Cerebellar cortex (tissue), 1 donor: ENCODE measurements around the gene PRSS48.
"Not testable (repeated sequence)": the region's sequence is repeated elsewhere in the genome, so short reads cannot be mapped to it uniquely, and the experiment has no call there.

ENCODE experiments used
- DNase-seq: peaks from one replicate; pipeline ENCODE4 v3.0.0-alpha.2; 2015; ENCODE audit warnings: low spot score

Gene PRSS48

DNA sequence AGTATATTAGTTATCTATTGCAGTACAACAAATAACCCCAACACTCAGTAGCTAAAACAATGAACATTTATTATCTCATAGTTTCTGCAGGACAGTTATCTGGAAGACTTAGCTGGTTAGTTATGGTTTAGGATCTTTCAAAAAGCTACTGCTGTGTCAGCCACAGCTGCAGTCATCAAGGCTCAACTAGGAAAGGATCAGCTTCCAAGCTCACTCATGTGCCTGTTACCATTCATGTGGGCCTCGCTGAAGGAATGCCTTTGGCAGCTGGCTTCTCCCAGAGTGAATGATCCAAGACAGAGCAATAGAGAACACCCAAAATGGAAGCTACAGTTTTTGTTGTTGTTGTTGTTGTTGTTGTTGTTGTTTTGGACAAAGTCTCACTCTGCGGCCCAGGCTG is 13.5 kb upstream of the PRSS48 start:
- no peak for DNase-seq

GRCh38 chr4:151266497-151266896 is 10.5 kb upstream of the PRSS48 start:
- DNase-seq: no peak

DNA sequence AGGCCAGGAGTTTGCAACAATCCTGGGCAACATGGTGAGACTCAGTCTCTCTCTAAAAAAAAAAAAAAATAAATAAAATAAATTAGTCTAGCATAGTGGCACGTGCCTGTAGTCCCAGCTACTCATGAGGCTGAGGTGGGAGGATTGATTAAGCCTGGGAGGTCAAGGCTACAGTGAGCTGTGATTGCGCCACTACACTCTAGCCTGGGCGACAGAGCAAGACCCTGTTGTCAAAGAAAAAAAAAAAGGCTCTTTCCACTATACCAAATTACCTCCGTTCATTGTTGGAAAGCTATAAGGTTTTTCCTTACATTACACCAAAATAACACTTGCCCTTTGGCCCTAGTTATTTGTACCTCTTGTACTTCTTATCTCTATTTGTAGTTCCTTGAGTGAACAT is 9.9 kb upstream of the PRSS48 start:
- DNase-seq: no peak

DNA sequence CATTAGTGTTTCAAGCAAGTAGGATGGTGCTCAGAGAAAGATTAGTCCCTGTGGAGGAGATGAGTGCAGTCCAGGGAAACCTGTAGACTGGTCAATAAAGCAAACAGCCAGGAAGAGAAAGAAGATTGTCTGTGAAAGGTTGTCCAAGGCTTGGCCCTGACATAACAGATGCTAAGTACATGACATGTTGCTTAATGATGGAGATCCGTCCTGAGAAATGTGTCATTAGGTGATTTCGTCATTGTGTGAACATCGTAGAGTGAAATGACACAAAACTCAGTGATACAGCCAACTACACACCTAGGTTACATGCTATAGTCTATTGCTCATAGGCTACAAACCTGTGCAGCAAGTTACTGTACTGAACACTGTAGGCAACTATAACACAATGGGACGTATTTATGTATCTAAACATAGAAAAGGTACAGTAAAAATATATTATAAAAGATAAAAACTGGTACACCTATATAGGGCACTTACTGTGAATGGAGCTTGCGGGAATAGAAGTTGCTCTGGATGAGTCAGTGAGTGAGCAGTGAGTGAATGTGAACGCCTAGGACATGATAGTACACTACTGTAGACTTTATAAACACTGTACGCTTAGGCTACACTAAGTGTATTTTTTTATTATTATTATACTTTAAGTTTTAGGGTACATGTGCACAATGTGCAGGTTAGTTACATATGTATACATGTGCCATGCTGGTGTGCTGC is 9.0 kb upstream of the PRSS48 start:
- DNase-seq: no peak

DNA sequence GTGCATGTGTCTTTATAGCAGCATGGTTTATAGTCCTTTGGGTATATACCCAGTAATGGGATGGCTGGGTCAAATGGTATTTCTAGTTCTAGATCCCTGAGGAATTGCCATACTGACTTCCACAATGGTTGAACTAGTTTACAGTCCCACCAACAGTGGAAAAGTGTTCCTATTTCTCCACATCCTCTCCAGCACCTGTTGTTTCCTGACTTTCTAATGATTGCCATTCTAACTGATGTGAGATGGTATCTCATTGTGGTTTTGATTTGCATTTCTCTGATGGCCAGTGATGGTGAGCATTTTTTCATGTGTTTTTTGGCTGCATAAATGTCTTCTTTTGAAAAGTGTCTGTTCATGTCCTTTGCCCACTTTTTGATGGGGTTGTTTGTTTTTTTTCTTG is 8.1 kb upstream of the PRSS48 start:
- not testable (repeated sequence) for DNase-seq

DNA sequence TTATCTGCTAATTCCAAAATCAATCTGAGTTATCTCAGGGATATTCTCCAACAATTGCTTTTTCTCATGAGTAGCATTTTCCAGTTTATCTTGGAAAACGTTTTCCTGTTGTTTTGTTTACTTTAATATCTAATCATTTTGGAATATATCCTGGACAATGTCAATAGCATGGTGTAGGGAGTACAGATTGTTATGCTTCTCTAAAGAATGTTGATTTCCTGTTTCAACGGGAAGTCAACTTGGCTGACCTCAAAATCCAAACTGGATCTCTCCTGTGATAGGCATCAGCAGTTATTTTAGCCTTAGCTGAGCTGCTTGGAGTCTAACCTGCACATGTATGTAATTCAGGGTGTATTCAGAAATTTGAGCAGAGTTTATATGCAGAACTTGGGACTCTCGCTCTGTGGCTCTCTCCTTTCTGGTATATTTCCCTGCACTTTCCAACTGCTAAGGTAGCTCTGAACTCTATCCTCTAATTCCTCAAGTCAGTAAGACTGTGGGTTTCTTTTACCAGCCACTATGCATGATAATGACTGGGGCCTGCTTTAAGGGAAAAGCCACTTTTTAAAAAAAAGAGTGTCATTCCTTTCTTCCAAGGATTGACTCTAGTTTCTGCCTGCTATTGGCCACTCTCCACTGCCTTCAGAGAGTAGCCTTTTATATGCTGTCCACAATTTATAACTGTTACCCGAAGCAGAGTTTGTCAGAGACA is 7.7 kb downstream of the PRSS48 start:
- no peak for DNase-seq

- DNase-seq: no peak
Observed at GRCh38 chr4:151287409-151287808, 10.4 kb downstream of the PRSS48 start.

DNA sequence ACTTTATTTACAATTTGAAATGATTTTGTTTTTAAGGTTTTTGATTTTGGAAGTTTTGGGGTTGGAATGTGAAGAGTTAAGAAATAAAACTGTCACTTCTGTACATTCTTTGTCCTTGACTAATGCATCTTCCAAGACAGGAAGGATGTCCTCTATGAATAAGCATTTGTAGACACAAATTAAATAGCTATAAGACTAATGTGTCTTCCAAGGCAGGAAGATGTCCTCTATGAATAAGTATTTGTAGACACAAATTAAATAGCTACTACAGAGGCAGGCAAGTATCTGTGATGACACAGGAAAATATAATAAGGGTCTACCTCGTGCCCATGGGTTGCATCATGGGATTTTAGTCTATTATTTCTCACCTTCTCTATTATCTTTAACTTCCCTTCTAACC is 14.5 kb downstream of the PRSS48 start:
- no peak for DNase-seq

GRCh38 chr4:151292038-151292437 is 15.1 kb downstream of the PRSS48 start:
- DNase-seq: no peak

DNA sequence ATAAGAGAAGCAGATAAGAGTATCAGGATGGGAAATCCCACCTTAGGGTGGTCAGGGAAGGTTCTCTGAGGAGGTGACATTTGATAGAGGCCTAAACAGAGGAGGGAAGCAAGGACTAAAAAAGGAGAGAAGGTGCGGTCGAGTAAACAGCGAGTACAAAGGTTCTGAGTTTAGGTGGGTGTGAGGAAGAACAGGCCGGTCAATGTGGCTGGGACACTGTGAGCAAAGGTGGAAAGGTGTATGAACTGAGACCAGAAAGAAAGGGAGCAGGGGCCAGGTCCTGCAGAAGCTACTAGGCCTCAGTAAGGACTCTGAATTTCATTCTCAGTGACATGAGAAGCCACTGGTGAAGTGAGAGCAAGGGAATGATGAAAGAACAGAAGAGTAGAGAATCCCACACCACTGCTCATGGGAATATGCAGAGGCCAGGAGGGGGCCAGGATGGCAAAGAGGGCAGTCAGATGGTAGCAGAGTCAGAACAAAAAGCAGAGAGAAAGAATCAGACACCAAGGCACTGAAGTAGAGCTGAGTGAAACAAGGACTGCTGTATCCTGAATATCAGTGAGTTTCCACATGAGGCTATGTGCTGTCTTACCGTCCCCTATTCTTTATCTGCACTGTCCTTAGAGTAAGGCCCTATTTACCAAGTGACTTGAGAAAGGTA is 18.0 kb downstream of the PRSS48 start:
- no peak for DNase-seq

GRCh38 chr4:151296227-151296626 is 19.3 kb downstream of the PRSS48 start:
- no peak for DNase-seq

GRCh38 chr4:151297170-151297569 is 20.2 kb downstream of the PRSS48 start:
- DNase-seq: no peak

GRCh38 chr4:151302432-151302831 is 25.5 kb downstream of the PRSS48 start:
- DNase-seq: no peak

DNA sequence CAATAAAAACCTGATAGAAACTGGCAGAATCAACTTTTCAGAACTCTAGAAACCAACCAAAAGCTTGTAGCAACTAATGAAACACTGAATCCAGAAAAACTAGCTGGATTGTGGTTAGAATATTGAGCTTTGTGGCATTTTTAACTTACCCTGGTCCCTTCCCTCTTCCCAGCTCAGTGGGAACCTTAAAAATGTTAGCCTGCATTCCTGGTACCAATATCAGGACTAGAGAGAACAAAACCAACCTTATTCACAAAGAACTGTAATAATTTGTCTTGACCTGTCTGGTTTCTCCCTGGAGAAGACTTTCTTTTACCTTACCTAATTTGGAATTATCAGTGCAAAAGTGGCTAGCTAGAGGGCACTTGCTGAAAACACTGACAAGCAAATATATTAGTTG is 27.3 kb downstream of the PRSS48 start:
- no peak for DNase-seq

- DNase-seq: peak; percentile 57
Observed at GRCh38 chr4:151304755-151305154, 27.8 kb downstream of the PRSS48 start.

- DNase-seq: no peak
Observed at GRCh38 chr4:151310124-151310728, 33.3 kb downstream of the PRSS48 start.

- DNase-seq: no peak
Observed at GRCh38 chr4:151313306-151314009, 36.5 kb downstream of the PRSS48 start.

DNA sequence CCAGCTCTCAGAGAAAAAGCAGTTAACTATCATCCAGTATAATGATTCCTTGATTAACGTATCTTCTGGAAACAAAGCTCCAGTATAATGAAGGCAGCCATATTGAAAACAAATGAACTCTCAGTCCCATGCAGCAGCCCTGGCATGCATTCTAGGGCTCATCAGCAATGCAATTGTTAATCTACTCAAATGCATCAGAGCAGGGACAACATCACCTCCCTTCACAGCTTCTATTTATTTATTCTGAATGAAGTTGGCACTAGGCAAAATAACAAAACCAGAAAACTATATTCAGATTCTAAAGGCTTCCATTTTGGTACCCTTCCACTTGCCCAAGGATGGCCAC is 37.0 kb downstream of the PRSS48 start:
- DNase-seq: no peak

DNA sequence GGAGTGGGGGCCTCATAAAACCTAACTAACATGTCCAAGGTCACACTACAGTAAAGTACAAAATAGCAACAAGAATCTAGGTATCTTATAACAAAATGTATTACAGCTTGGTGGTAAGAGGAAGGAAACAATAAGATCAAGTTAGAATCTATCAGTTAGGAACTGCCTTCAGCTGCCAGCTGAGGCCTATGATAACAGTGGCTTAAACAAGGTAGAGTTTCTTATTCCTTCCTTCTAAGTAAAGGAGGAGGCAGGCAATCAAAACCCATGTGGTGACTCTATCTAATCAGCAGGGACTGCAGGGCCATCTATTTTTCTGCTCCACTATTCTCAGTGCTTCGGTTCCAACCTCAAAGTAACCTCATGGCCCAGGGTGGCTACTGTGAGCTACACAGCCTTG is 37.5 kb downstream of the PRSS48 start:
- DNase-seq: no peak

- peak; percentile 51 for DNase-seq
Observed at GRCh38 chr4:151315212-151315886, 38.4 kb downstream of the PRSS48 start.

GRCh38 chr4:151316645-151317044 is 39.7 kb downstream of the PRSS48 start:
- DNase-seq: no peak
